Karpas-422 (cell line): ENCODE results near the gene KLK8. TPM values are rescaled to one million over a fixed set of nuclear protein-coding genes. Genes with fewer than 3 reads are reported as not detected.

Experiments
- DNase-seq: peaks from one replicate; pipeline ENCODE4 v3.0.0-alpha.2; 2015
- H2AFZ ChIP-seq: fragments of 200-600 bp; sonication (generic); 2 replicates; pipeline ENCODE4 v1.6.1; 2014; ENCODE audit warnings: antibody characterized with exemption, low read length, mixed read lengths
- H3K27ac ChIP-seq: fragments of 200-600 bp; sonication (generic); 2 replicates; pipeline ENCODE4 v1.5.1; 2014; ENCODE audit warnings: mild to moderate bottlenecking, low read length, moderate library complexity
- H3K27me3 ChIP-seq: fragments of 200-600 bp; sonication (generic); 2 replicates; pipeline ENCODE4 v1.6.1; 2014; ENCODE audit warnings: low read length, mixed read lengths
- H3K36me3 ChIP-seq: fragments of 200-600 bp; sonication (generic); 2 replicates; pipeline ENCODE4 v1.6.1; 2014; ENCODE audit warnings: low read length, mixed read lengths; ENCODE audit not compliant: insufficient read depth
- H3K4me1 ChIP-seq: fragments of 200-600 bp; sonication (generic); 2 replicates; pipeline ENCODE4 v1.6.1; 2014; ENCODE audit warnings: mild to moderate bottlenecking, low read length, mixed read lengths
- H3K4me2 ChIP-seq: fragments of 200-600 bp; sonication (generic); 2 replicates; pipeline ENCODE4 v1.6.1; 2014; ENCODE audit warnings: low read length, low read depth, mild to moderate bottlenecking; ENCODE audit not compliant: poor library complexity, severe bottlenecking
- H3K4me3 ChIP-seq: fragments of 200-600 bp; sonication (generic); 2 replicates; pipeline ENCODE4 v1.5.1; 2014; ENCODE audit warnings: mild to moderate bottlenecking, antibody characterized with exemption, low read length, mixed read lengths
- H3K79me2 ChIP-seq: fragments of 200-600 bp; sonication (generic); 2 replicates; pipeline ENCODE4 v1.6.1; 2014; ENCODE audit warnings: mild to moderate bottlenecking, low read length, mixed read lengths
- H3K9ac ChIP-seq: fragments of 200-600 bp; sonication (generic); 2 replicates; pipeline ENCODE4 v1.6.0; 2014; ENCODE audit warnings: low read length
- H3K9me2 ChIP-seq: fragments of 200-600 bp; sonication (generic), shearing (Covaris generic); replicated peaks from 2 replicates; pipeline ENCODE4 v1.6.0; 2014; ENCODE audit warnings: mild to moderate bottlenecking, low read length, moderate library complexity; ENCODE audit not compliant: insufficient read depth
- H3K9me3 ChIP-seq: fragments of 300-700, 200-600 bp; sonication (generic); 2 replicates; pipeline ENCODE4 v1.6.1; 2014; ENCODE audit warnings: low read length, mixed read lengths
- H4K20me1 ChIP-seq: fragments of 200-600 bp; sonication (generic); 2 replicates; pipeline ENCODE4 v1.6.1; 2014; ENCODE audit warnings: mild to moderate bottlenecking, antibody characterized with exemption, low read length, low read depth; ENCODE audit not compliant: insufficient read depth
- total RNA-seq: library from RNA; depleted of rRNA; stranded (reverse); fragments of >200 nt; shearing (Covaris generic); gene quantifications from 2 replicates; pipeline ENCODE4 v1.2.3, GENCODE V29; 2014; ENCODE audit warnings: low replicate concordance; rRNA removed

KLK8 gene, protein sequence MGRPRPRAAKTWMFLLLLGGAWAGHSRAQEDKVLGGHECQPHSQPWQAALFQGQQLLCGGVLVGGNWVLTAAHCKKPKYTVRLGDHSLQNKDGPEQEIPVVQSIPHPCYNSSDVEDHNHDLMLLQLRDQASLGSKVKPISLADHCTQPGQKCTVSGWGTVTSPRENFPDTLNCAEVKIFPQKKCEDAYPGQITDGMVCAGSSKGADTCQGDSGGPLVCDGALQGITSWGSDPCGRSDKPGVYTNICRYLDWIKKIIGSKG
- not detected in 2 replicates for total RNA-seq

DNA sequence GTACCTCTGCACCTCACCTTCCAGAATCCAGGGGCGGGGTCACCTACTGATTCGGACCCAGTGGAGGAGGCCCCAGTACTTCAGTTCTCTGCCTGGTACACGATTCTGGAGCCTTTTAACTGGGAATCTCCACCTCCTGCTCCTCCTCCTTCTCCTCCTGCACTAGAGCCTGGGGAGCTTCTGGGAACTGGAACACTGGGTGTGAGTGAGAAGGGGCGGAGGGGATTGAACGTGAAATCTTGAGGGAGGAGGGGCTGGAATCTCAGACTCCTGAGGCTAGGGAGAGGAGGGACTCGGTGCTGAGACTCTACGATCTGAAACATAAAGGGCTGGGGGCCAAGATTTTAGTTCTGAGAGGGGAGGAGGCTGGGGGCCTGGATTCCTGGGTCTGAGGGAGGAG, at the start of gene KLK8:
Gene KLK8 (minus strand): TSS at position 90 of the 400 bp plus-strand sequence. CDS start 437 bp downstream, outside the sequence.
- no peak within 1 kb of the TSS for H3K9ac ChIP-seq
- no peaks in the 10 kb centered on the region for H3K9me3 ChIP-seq
- no peak within 1 kb of the TSS for H2AFZ ChIP-seq

DNA sequence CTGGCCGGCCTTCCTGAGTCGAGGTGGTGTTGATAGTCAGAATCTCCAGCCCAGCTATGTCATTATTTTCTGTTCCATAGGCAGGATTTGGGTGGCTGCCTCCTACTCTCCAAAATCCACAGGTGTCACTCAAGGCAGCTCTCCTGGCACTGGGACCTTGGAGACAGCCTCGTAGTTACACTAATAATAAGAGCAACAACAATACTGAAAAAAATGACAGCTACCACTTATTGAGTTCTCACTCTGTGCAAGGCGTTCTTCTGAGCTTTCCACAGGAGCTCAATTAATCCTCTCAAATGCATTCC, 45.6 kb upstream of the KLK8 start:
- Histone ChIP-seq H3K4me3 (no peak overlapping the region), H3K9ac (no peak overlapping the region), H3K9me2 (no peaks in the 10 kb centered on the region), H3K9me3 (no peaks in the 10 kb centered on the region), H3K27ac (no peak overlapping the region), H3K36me3 (no peaks in the 10 kb centered on the region), H2AFZ (no peak overlapping the region), H3K4me1 (no peaks in the 10 kb centered on the region), H3K4me2 (no peak overlapping the region), H3K27me3 (no peaks in the 10 kb centered on the region), H4K20me1 (no peaks in the 10 kb centered on the region), H3K79me2 (no peaks in the 10 kb centered on the region)
- no peak for DNase-seq

More for the DNA sequence above, at the start of gene KLK8:
- no peak within 1 kb of the TSS for H3K4me3 ChIP-seq
- no peaks in the 10 kb centered on the region for H3K79me2 ChIP-seq
- no peaks in the 10 kb centered on the region for H3K4me1 ChIP-seq
- no peak within 1 kb of the TSS for H3K4me2 ChIP-seq
- DNase-seq = no peak
- H3K36me3 ChIP-seq = no peaks in the 10 kb centered on the region
- H3K27me3 ChIP-seq = no peaks in the 10 kb centered on the region
- H3K9me2 ChIP-seq = no peaks in the 10 kb centered on the region
- no peak within 1 kb of the TSS for H3K27ac ChIP-seq
- no peaks in the 10 kb centered on the region for H4K20me1 ChIP-seq

DNA sequence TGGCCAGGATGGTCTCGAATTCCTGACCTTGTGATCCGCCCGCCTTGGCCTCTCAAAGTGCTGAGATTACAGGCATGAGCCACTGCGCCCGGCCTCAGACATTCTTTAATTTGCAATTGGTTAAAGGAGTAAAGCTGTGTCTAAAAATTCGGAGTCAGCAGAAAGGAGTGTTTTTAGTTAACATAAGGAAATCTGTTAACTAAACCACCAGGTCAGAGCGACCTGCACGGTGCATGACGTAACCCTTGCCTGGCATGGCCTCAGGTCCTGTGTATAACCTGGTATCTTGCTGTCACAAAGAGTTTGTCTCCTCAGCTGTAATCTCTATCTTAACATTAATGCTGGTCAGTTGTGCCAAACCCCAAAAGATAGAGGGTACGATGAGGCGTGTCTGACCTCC, 42.9 kb upstream of the KLK8 start:
- Histone ChIP-seq H3K9me2 (no peaks in the 10 kb centered on the region), H3K4me1 (no peaks in the 10 kb centered on the region), H3K4me3 (no peak overlapping the region), H3K27me3 (no peaks in the 10 kb centered on the region), H3K36me3 (no peaks in the 10 kb centered on the region), H3K9me3 (no peaks in the 10 kb centered on the region), H3K4me2 (no peak overlapping the region), H2AFZ (no peak overlapping the region), H3K9ac (no peak overlapping the region), H3K79me2 (no peaks in the 10 kb centered on the region), H4K20me1 (no peaks in the 10 kb centered on the region), H3K27ac (no peak overlapping the region)
- DNase-seq = no peak

DNA sequence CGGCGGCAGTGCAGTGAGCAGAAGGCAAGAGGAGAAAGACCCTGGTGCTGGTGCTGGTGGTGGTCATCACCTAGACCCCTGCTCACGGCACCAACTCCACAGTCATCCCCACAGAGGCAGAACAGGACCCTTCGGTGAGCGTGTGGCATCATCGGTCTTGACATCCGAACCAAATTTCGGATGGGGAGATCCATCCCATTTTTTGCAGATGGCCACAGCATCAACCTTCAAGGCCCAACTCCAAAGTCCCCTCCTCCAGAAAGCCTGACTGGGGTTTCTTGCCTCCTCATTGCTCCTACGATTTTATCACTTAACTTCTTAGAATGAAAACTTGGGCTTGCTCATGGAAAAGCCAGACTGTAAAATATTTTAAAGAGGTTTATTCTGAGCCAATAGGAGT, 42.1 kb upstream of the KLK8 start:
- no peaks in the 10 kb centered on the region for H3K9me3 ChIP-seq
- no peak for DNase-seq

DNA sequence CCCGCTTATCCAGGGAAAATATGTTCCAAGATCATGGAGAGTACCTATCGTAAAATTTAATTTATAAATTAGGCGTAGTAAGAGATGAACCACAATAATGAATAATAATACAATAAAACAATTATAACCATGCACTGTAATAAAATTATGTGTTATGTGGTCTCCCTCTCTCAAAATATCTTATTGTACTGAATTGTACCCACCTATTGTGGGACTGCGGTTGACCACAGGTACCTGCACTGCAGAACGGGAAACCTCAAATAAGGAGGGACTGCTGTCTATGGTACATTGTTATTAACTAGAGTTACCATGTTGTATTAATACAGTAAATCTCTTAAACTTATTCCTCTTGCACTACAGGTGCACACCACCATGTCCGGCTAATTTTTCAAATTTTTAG, 38.7 kb upstream of the KLK8 start:
- no peak overlapping the region for H3K4me3 ChIP-seq

More for the DNA sequence above, 42.1 kb upstream of the KLK8 start:
- Histone ChIP-seq H3K4me2 (no peak overlapping the region), H3K9me2 (no peaks in the 10 kb centered on the region), H3K9ac (no peak overlapping the region), H4K20me1 (no peaks in the 10 kb centered on the region), H3K36me3 (no peaks in the 10 kb centered on the region), H3K27me3 (no peaks in the 10 kb centered on the region), H3K4me1 (no peaks in the 10 kb centered on the region), H2AFZ (no peak overlapping the region), H3K27ac (no peak overlapping the region), H3K79me2 (no peaks in the 10 kb centered on the region), H3K4me3 (no peak overlapping the region)

DNA sequence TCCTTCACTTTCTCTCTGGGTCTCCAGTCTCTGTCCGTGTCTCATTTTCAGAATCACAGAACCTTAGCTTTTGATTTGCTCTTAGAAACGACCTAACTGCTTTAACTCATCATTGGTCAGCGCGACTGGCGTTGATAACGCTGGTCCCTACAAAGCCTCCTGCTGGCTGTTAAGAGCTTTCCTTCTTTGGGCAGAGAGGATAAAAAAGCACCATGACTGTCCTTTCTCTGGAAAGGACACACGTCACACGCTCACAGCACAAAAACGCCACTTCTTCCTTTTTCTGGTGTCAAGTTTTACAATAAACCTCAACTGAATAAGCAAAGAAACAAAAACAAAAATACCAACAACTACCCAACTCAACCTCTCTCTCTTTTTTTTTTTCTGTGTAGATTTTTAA, 35.1 kb upstream of the KLK8 start:
- H2AFZ ChIP-seq = no peak overlapping the region
- no peak for DNase-seq
- no peaks in the 10 kb centered on the region for H3K4me1 ChIP-seq
- H3K4me3 ChIP-seq = no peak overlapping the region
- H3K4me2 ChIP-seq = no peak overlapping the region
- H3K9me2 ChIP-seq = no peaks in the 10 kb centered on the region
- H3K79me2 ChIP-seq = no peaks in the 10 kb centered on the region
- H3K27me3 ChIP-seq = no peaks in the 10 kb centered on the region
- no peaks in the 10 kb centered on the region for H3K9me3 ChIP-seq
- H4K20me1 ChIP-seq = no peaks in the 10 kb centered on the region
- no peaks in the 10 kb centered on the region for H3K36me3 ChIP-seq
- H3K27ac ChIP-seq = no peak overlapping the region
- no peak overlapping the region for H3K9ac ChIP-seq

More for the DNA sequence above, 38.7 kb upstream of the KLK8 start:
- H3K9ac ChIP-seq = no peak overlapping the region
- no peak for DNase-seq
- H3K4me2 ChIP-seq = no peak overlapping the region
- H3K27ac ChIP-seq = no peak overlapping the region
- H2AFZ ChIP-seq = no peak overlapping the region
- no peaks in the 10 kb centered on the region for H3K9me3 ChIP-seq
- H3K36me3 ChIP-seq = no peaks in the 10 kb centered on the region
- H3K9me2 ChIP-seq = no peaks in the 10 kb centered on the region
- no peaks in the 10 kb centered on the region for H3K79me2 ChIP-seq
- H3K27me3 ChIP-seq = no peaks in the 10 kb centered on the region
- no peaks in the 10 kb centered on the region for H3K4me1 ChIP-seq
- H4K20me1 ChIP-seq = no peaks in the 10 kb centered on the region

DNA sequence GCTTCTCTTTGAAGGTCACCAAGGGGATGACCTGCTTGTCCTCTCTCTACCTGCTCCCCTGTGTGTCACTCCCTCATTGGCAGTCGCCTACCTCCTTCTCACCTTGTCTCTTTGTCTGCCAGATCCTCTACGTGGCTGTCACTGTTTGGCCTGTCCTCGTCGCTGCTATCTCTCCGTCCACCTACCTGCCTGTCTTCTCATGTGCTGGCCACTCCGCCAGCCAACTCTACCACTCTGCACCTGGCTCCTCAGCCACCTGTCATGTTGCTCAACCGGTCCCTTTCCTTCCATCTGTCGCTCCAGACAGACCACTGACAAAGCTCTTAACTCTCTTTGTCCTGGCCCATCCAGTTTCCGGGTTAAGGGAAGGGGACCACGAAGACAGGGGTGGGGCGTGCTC, 33.3 kb upstream of the KLK8 start, which contains the start of gene KLK12:
Gene KLK12 (minus strand): TSS at position 299 of the 400 bp plus-strand sequence. CDS start 381 bp downstream, outside the sequence.
- no peaks in the 10 kb centered on the region for H3K27me3 ChIP-seq
- no peak within 1 kb of the TSS for H3K4me3 ChIP-seq
- no peak within 1 kb of the TSS for H2AFZ ChIP-seq
- no peaks in the 10 kb centered on the region for H3K9me2 ChIP-seq
- H3K9ac ChIP-seq = no peak within 1 kb of the TSS
- H3K9me3 ChIP-seq = no peaks in the 10 kb centered on the region
- no peak for DNase-seq
- no peak within 1 kb of the TSS for H3K27ac ChIP-seq
- no peaks in the 10 kb centered on the region for H4K20me1 ChIP-seq
- no peaks in the 10 kb centered on the region for H3K36me3 ChIP-seq
- no peaks in the 10 kb centered on the region for H3K4me1 ChIP-seq
- no peak within 1 kb of the TSS for H3K4me2 ChIP-seq
- no peaks in the 10 kb centered on the region for H3K79me2 ChIP-seq

DNA sequence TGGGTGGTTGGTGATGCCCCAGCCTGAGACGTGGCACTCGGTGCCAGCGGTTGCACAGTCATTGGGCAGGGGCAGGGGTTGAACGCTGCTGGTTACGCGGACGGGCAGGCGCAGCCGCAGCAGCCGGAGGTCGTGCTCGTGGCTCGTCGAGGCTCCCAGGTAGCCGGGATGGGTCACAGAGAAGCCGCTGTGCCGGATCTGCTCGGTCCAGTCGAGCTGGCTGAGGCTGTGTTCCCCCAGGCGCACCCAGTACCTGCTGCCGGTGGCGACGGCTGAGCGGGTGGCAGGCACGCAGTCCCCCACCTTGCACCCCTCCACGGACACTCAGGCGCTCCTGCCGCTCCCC, 30.4 kb upstream of the KLK8 start:
- Histone ChIP-seq H3K27ac (no peak overlapping the region), H3K4me1 (no peaks in the 10 kb centered on the region), H3K27me3 (no peaks in the 10 kb centered on the region), H3K4me2 (no peak overlapping the region), H3K9me3 (no peaks in the 10 kb centered on the region), H3K4me3 (no peak overlapping the region), H3K9ac (no peak overlapping the region), H3K36me3 (no peaks in the 10 kb centered on the region), H2AFZ (no peak overlapping the region), H4K20me1 (no peaks in the 10 kb centered on the region), H3K9me2 (no peaks in the 10 kb centered on the region), H3K79me2 (no peaks in the 10 kb centered on the region)
- no peak for DNase-seq
